Retinal pigment epithelial cell (primary cell): ENCODE data around the gene SLC13A5.

ENCODE experiments used
- DNase-seq: peaks from one replicate; pipeline ENCODE4 v3.0.0-alpha.2; 2010; ENCODE audit warnings: low read depth
- H3K4me3 ChIP-seq: 2 replicates; pipeline ENCODE4 v1.5.1; 2011; ENCODE audit warnings: mild to moderate bottlenecking, low read length, control low read depth, moderate library complexity
- CTCF ChIP-seq: conservative IDR thresholded peaks from 2 replicates; pipeline ENCODE4 v1.5.1; 2011; ENCODE audit warnings: low read depth, low read length, control low read depth, inconsistent platforms

The SLC13A5 gene

GRCh38 chr17:6713130-6713917, at the start of gene SLC13A5:
SLC13A5 (minus strand) TSS chr17:6713369; CDS start chr17:6713333, 36 bp downstream.
- TF ChIP-seq CTCF, result peak; percentile 31
- H3K4me3 ChIP-seq, result no peak within 1 kb of the TSS
- no peak for DNase-seq

GRCh38 chr17:6761779-6762178, 48.6 kb upstream of the SLC13A5 start:
- no peak overlapping the region for H3K4me3 ChIP-seq
- TF ChIP-seq CTCF, result no peak
- no peak for DNase-seq

DNA sequence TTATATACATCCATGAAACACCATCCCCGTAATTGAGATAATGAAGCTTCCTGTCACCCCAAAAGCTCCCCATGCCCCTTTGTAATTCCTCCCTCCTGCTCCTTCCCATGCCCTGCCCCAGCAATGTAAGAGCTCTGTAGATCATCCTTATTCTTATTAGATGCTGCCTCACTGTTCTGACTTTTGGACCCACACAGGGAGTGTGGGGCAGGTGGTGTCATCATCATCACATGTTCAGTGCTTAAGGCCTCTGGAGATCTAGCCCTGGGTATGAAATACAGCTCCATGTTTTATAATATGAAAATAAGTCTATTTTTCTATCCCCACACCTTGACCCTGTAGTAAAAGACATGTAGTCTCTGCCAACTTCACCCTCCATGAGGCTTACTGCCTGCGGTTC, 44.6 kb upstream of the SLC13A5 start:
- H3K4me3 ChIP-seq, result no peak overlapping the region
- no peak for TF ChIP-seq CTCF
- DNase-seq, result no peak

DNA sequence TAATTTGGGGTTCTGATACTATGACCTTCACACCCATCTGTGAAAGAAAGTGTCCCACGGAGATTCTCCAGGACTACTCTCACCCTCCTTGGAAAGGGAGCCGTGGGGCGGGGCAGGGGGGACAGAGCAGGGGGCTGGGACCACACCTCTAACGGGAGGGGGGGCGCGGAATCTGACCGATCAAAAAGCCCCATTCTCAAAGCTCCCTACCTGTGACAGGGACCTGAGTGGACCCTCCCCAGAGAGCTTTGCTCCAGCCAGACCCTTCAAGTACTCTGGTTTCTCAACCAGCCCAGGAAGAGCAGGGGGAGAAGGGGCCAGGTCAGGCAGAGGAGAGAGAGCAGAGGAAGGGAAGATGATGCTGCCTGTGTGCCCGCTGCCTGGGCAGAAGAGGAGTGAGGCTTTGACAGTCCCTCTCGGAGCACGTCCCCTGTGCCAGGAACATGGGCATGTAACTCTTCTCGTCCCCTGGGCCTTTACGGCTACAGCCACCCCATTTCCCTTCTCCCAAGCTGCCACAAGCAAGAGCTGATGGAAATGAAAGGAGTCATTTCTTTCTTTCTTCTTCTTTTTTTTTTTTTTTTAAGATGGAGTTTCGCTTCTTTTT, 43.4 kb upstream of the SLC13A5 start:
- TF ChIP-seq CTCF, result no peak
- DNase-seq, result no peak
- H3K4me3 ChIP-seq, result no peak overlapping the region

DNA sequence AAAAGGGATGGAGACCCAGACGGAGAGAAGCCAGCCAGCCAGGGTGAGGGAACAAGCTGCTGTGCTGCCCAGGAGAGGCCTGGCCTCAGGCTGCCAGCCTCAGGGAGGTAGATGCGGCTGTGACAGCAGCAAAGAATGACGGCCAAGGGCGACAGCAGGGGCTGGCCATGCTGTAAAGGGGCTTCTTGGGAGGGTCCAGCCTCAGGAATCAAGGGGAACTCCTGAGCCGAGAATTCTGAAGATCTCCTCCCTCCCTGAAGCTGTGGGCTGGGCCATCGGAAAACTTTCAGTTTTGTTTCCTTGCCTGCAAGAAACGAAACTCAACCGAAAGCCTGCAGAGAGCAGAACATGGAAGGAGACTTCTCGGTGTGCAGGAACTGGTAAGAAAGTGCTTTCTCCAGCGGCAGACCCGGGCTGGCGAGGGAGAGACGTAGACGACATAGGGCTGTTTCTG, 42.6 kb upstream of the SLC13A5 start, which contains the start of gene XAF1:
TSS of gene XAF1 (plus strand) at position 316 of the 454 bp plus-strand sequence. CDS start at position 349, 33 bp downstream.
- DNase-seq, result no peak
- H3K4me3 ChIP-seq, result no peak within 1 kb of the TSS
- TF ChIP-seq CTCF, result no peak

DNA sequence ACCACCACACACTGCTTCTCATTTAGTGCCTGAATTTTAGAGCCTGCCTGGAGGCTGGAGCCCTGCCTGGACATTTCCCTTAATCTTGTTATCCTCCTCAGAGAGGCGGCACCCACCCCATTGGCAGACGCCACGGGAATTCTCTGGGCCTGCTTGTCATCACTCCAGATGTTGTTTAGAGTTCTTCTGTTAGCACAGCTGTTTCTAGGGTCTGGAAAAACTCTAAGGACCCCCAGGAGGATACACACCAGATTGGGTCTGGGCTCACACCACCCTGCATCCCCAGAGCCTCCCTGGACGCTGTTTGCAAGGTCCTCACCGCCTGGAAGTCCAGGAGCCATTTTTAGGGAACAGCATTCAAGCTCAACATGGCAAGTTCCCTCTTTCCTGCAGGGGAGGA, 42.1 kb upstream of the SLC13A5 start:
- no peak for DNase-seq
- no peak for TF ChIP-seq CTCF
- no peak overlapping the region for H3K4me3 ChIP-seq

GRCh38 chr17:6753546-6753945, 40.4 kb upstream of the SLC13A5 start:
- DNase-seq, result no peak
- no peak overlapping the region for H3K4me3 ChIP-seq
- no peak for TF ChIP-seq CTCF
